ENCODE measurements around the gene BRD9. TPM values are rescaled to one million over a fixed set of nuclear protein-coding genes. Genes with fewer than 3 reads are reported as not detected.
"Not testable (repeated sequence)": the region's sequence is repeated elsewhere in the genome, so short reads cannot be mapped to it uniquely, and the experiment has no call there.

BRD9 gene
- polyA plus RNA-seq, 3 donors = 15.6 to 27.6 (median 24.3) TPM

DNA sequence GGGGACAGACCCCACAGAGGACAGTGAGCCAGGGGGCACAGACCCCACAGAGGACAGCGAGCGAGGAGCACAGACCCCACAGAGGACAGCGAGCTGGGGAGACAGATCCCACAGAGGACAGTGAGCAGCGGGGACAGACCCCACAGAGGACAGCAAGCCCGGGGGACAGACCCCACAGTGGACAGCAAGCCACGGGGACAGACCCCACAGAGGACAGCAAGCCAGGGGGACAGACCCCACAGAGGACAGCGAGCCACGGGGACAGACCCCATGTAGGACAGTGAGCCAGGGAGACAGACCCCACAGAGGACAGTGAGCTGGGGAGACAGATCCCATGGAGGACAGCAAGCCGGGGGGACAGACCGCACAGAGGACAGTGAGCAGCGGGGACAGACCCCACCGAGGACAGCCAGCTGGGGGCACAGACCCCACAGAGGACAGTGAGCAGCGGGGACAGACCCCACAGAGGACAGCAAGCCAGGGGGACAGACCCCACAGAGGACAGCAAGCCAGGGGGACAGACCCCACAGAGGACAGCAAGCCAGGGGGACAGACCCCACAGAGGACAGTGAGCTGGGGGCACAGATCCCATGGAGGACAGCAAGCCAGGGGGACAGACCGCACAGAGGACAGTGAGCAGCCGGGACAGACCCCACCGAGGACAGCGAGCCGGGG lies 39.0 kb downstream of the BRD9 start:
- H3K27ac ChIP-seq (ENCODE audit: low read depth, low read length) = not testable (repeated sequence)
- 86 to 90% (median 89%) methylated on average over 16 to 18 of the region's 18 CpGs for WGBS, 3 donors

DNA sequence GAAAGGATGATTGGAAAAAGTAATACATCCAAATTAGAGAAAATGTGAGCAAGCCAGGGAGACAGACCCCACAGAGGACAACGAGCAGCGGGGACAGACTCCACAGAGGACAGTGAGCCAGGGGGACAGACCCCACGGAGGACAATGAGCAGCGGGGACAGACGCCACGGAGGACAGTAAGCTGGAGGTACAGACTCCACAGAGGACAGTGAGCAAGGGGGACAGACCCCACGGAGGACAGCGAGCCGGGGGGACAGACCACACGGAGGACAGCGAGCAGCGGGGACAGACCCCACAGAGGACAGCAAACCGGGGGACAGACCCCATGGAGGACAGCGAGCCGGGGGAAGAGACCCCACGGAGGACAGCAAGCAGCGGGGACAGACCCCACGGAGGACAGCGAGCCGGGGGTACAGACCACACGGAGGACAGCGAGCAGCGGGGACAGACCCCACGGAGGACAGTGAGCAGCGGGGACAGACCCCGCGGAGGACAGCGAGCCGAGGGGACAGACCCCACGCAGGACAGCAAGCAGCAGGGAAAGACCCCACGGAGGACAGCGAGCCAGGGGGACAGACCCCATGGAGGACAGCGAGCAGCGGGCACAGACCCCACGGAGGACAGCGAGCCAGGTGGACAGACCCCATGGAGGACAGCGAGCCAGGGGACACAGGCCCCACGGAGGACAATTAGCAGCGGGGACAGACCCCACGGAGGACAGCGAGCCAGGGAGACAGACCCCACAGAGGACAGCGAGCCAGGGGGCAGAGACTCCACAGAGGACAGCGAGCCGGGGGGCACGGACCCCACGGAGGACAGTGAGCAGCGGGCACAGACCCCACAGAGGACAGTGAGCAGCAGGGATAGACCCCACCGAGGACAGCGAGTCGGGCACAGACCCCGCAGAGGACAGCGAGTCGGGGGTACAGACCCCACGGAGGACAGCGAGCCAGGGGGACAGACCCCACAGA lies 39.9 kb downstream of the BRD9 start:
- WGBS, 3 donors = 87 to 94% (median 89%) methylated on average over 53 to 55 of the region's 55 CpGs
- H3K27ac ChIP-seq (ENCODE audit: low read depth, low read length) = no peak overlapping the region

DNA sequence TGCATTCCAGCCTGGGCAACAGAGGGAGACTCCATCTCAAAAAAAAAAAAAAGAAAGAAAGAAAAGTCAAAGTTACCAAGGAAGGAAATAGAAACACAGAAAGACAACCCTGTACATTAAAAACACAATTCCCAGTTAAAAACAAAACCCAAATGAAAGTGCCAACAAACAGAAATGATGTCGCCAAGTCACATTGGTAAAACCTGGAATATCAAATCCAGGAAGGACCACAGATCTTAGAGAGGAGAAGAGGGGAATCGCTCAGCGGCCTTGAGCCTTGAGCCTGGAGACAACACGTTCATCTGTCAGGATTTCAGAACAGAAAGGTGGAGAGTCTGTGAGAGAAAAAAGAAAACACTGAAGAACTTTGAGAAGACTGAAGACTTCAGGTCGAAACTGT lies 40.6 kb downstream of the BRD9 start:
- no peak overlapping the region for H3K27ac ChIP-seq (ENCODE audit: low read depth, low read length)
- 47 to 55% (median 51%) methylated on average over 5 of the region's 5 CpGs for WGBS, 3 donors

DNA sequence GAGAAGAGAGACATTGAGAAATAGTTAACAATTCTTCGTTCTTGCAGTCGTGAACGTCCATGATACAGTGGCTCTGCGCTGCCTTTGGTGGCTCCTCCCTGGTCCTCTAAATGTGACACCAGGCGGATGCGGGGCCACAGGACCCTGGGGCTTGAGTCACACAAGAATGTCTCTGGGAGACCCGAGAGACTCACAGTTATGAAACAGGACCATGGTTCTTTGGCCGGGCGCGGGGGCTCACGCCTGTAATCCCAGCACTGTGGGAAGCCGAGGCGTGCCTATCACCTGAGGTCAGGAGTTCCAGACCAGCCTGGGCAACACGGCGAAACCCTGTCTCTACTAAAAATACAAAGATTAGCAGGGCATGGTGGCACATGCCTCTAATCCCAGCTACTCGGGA lies 41.0 kb downstream of the BRD9 start:
- no peak overlapping the region for H3K27ac ChIP-seq (ENCODE audit: low read depth, low read length)
- WGBS, 3 donors = 71 to 84% (median 78%) methylated on average over 16 of the region's 16 CpGs

DNA sequence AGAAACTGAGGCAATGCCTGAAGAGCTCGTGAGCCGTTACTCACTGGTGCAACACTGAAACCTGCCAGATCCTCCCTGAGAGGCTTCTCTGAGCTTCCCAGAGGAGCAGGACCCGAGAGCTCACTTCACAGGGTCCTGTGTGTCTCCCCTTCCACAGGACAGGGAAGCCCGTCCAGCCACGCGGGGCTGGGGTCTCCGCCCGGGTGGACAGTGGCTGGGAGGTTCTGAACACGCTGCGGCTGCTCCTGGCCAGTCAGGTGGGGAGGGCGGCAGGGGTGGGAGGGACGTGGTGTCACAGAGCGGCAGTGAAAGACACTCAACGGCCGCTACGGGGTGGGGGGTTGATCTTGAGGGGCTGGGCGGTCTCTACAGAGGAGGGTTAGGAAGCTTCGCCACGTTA lies 41.5 kb downstream of the BRD9 start:
- 44 to 65% (median 59%) methylated on average over 19 of the region's 19 CpGs for WGBS, 3 donors
- H3K27ac ChIP-seq (ENCODE audit: low read depth, low read length) = no peak overlapping the region

DNA sequence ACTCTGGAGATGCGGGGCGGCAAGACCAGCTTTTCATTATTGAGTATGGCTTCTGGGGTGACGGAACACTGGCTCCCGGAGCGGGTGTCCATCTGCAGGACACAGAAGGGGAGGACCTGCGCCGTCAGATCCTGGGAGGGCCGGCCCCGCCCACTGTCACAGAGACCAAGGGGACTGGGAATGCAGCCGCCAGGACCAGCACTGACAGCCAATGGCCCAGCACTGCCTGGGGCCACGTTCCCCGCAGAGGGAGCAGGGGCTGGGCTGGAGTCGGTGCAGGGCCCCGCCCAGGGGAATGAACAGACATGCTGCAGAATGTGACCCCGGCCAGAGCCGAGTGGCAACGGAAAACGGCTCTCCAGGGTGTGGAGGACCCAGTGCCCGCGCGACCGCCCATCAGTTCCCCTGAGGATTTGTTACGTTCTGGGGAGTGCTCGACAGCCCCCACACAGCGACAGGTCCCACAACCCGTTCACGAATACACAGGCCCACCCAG lies 42.0 kb downstream of the BRD9 start, which contains the start of gene ZDHHC11:
Gene ZDHHC11, minus strand, starts transcription at position 476 of the 496 bp plus-strand sequence. Its CDS starts 384 bp downstream, at position 92.
- no peak within 1 kb of the TSS for H3K27ac ChIP-seq (ENCODE audit: low read depth, low read length)
- 51 to 70% (median 54%) methylated on average over 27 of the region's 27 CpGs for WGBS, 3 donors

DNA sequence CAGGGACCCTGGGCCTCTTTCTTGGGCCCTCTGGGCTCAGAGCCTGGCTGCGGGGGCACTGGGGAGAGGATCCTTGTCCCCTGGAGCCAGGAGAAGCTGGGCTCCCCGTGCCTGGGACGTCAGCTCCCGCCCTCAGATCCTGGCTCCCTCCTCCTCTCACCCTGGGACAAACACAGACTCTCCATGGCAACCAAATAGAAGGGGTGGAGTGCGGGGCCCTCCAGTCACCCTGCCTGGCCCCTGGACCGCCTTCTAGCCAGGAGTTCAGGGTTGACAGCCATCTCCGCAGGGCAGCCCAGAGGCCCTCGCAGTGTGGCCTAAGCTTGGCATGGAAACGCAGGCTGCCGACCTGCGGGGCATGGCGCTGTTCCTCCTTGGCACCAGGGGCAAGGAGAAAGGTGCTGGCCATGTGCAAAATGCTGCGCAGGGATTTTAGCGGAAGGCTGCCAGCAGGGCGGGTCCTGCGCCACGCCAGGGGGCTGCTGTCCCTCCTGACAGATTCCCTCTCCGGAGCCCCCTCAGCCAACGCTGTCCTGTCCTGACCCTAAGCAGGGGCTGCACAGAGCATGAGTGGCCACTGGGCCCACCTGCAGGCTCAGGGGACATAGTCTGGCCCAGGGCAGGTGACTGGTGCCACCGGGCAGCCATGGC lies 42.8 kb downstream of the BRD9 start:
- WGBS, 3 donors = 53 to 77% (median 68%) methylated on average over 20 of the region's 20 CpGs
- no peak overlapping the region for H3K27ac ChIP-seq (ENCODE audit: low read depth, low read length)

DNA sequence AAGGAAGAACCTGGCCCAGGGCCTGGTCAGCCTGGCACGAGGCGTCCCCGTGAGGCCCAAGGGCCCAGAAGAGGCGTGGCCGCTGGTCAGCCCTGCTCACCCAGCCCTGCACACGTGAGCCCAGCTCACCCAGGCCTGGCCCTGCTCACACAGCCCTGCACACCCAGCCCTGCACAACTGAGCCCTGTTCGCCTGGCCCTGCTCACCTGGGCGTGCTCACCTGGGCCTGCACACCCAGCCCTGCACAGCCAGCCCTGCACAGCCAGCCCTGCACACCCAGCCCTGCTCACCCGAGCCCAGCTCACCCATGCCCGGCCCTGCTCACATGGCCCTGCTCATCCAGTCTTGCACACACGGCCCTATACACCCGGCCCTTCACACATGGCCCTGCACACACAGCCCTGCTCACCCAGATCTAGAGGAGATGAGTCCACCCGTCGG lies 43.9 kb downstream of the BRD9 start:
- H3K27ac ChIP-seq (ENCODE audit: low read depth, low read length) = no peak overlapping the region
- WGBS, 3 donors = 90 to 95% (median 92%) methylated on average over 13 to 14 of the region's 14 CpGs

DNA sequence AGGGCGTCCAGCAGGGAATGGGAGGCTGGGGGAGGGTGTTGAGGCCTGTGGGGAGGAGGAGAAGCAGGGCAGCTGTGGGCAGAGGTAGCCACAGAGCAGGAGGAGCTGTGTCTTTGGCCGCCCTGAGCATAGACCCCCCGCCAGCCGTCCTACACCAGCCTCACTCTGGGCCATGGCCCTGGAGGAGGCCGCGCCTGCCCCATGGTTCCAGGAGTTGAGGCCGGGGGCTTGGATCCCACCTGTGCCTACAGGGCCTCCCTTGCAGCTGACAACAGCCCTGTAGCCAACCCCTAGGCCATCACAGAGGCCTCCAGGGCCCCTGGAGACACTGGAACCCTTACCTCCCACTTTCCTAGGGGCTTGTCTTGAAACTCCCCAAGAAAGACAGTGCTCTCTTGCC lies 44.9 kb downstream of the BRD9 start:
- H3K27ac ChIP-seq (ENCODE audit: low read depth, low read length) = not testable (repeated sequence)
- WGBS, 3 donors = 96 to 100% (median 97%) methylated on average over 4 to 5 of the region's 7 CpGs

DNA sequence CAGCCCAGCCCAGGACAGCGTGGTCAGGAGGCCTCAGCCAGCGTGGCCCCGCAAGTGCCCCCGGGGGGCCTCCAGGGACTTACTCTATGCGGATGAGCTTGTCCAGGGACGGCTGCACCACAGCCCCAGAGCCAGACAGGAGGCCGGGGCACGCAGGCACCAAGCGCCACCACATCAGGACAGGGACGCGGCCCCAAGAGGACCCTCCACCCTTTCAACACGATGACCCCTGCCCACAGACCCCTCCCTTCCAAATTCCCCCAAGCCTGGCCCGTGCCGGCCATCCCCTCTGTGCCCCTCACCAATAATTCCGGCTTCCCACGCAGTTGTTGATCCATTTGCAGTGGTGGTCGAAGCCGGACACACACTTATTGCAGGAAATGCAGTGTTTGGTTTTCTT lies 45.4 kb downstream of the BRD9 start:
- H3K27ac ChIP-seq (ENCODE audit: low read depth, low read length) = not testable (repeated sequence)
- 88 to 96% (median 96%) methylated on average over 5 to 9 of the region's 18 CpGs for WGBS, 3 donors

DNA sequence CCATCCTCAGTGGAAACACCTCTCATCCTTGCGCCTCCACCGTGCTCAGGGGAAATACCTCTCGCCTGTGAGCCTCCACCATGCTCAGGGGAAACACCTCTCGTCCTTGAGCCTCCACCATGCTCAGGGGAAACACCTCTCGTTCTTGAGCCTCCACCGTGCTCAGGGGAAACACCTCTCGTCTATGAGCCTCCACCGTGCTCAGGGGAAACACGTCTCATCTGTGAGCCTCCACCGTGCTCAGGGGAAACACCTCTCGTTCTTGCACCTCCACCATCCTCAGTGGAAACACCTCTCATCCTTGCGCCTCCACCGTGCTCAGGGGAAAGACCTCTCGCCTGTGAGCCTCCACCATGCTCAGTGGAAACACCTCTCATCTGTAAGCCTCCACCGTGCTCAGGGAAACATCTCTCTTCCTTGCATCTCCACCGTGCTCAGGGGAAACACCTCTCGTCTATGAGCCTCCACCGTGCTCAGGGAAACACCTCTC lies 46.0 kb downstream of the BRD9 start:
- WGBS, 3 donors = 85 to 86% (median 86%) methylated on average over 18 of the region's 18 CpGs
- not testable (repeated sequence) for H3K27ac ChIP-seq (ENCODE audit: low read depth, low read length)

DNA sequence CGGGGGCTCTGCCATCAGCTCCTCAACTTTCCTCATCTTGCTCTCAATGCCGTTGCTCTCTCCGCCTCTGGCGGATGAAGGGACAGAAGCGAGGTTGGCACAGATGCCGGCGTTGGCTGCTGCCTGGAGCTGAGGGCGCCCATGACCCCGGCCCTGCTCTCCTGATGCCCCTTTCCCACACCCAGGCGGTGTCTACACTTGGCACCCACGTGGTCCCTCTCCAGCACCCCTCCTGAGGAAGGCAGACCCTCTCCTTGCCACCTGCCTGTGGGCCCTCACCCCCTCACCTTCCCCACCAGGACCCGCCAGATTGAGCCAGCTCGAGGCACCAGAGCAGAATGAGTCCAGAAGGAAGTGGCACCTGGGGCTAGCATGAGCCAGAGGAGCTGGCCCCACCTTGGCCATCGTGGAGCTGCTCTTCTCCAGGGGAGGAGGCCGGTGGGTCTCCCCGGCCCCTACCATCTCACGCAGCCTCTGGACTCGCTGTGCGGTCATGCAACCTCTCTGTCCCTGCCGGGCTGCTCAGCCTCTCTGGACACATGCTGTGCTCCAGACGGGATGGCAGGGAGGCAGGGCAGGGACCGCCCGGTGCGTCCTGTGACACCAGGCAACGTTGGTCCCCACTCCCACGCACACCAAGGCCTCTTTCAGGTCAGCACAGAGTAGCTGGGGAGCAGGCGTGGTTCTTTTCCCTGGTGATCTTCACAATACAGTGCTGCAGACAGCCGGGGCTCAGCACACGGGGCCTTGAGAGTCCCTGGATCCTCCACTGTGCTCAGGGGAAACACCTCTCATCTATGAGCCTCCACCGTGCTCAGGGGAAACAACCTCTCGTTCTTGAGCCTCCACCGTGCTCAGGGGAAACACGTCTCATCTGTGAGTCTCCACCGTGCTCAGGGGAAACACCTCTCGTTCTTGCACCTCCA lies 46.7 kb downstream of the BRD9 start:
- WGBS, 3 donors = 80 to 90% (median 85%) methylated on average over 20 to 25 of the region's 35 CpGs
- H3K27ac ChIP-seq (ENCODE audit: low read depth, low read length) = not testable (repeated sequence)

DNA sequence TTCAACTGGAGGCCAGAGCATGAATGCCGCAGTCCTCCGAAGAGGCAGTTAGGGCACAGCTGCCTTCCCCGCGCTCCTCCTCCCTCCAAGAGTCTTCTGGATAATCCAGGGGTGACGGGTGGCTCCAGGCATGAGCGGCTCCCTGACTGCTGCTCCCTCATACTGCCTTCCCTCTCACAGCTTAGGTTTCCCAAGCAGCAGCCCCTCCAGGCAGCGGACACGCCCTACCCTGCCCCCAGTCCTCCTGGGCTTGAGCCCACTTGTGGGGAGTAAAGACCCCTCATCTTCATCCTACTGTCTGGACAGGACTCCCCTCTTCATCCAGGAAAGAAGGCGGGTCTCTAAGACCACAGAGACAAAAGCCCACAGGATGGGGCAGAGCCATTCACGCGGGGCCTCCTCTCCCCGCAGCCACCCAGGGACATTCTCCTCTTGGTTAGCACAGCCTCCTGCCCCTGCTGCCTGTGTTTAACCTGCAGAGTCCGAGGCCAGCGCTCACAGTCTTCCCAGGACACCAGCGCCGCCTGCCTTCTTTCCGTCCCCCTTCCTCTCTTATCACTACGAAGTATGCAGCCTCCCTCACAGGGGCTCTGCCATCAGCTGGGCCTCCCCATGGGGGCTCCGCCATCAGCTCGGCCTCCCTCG lies 47.4 kb downstream of the BRD9 start:
- WGBS, 3 donors = 85 to 91% (median 90%) methylated on average over 12 to 14 of the region's 21 CpGs
- H3K27ac ChIP-seq (ENCODE audit: low read depth, low read length) = not testable (repeated sequence)

DNA sequence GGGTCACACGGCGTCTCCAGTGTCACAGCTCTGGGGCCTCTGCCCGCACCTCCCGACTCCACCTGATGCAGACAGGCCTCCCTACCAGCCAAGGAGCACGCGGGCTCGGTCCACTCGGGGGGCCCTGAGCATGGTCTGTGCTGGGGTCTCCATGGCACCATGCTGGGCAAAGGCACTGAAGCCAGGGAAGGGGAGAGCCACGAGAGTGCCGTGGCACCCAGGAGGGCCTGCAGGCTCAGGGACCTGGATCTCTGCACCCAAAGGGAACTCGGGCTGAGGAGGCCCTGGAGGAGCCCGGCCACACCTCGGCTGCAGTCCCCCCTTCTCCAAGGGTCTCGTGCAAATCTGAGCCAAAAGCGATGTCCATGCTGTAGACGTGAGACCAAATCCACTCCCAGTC lies 48.2 kb downstream of the BRD9 start:
- 91 to 95% (median 93%) methylated on average over 12 to 14 of the region's 16 CpGs for WGBS, 3 donors

DNA sequence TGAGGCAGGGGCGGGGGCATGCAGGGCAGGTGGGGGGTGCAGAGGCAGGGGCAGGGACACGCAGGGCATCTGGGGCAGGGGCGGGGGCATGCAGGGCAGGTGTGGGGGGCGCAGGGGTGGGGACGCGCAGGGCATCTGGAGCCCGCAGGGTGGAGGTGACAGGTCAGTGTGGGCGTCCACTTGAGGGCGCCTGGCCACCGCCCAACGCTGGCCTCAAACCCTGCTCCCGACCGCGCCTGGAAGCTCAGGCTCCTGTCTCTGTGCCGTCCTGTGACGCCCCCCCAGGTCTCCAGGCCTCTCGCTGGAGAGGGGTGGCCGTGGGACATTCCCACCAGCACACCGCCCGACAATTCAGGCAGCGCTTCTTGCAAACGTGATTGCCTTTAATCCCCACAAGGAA lies 48.7 kb downstream of the BRD9 start:
- H3K27ac ChIP-seq (ENCODE audit: low read depth, low read length) = not testable (repeated sequence)
- WGBS, 3 donors = 75 to 93% (median 89%) methylated on average over 19 to 22 of the region's 22 CpGs

More for the DNA sequence above, 48.2 kb downstream of the BRD9 start:
- H3K27ac ChIP-seq (ENCODE audit: low read depth, low read length) = not testable (repeated sequence)

DNA sequence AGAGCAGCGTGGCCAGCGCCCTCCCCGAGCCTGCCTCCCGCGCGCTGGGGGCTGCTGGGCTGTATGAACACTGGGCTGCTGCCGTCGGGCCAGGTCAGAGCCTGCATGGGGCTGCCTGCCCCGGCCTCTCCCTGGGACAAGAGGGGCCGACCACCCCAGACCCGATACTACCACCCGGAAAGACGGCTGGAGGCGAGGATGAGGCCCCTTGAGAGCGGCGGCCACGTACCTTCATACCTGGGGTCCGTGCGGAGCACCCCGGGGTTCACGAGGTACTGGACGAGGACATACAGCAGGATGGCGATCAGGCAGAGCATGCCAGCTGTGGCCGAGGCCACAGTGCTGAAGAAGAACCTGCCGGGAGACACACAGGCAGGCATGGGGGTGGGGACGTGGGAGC lies 49.2 kb downstream of the BRD9 start:
- not testable (repeated sequence) for H3K27ac ChIP-seq (ENCODE audit: low read depth, low read length)
- WGBS, 3 donors = 91 to 95% (median 94%) methylated on average over 7 to 15 of the region's 26 CpGs

Measured in adipose tissue (tissue), 3 donors.